KG1 (cell line): Measurements from ENCODE around the gene SDK1.
"Not testable (repeated sequence)": the region's sequence is repeated elsewhere in the genome, so short reads cannot be mapped to it uniquely, and the experiment has no call there.

Experiments
- DNase-seq: peaks from one replicate; lab custom pipeline; 2025; lab: John Stamatoyannopoulos, UW

Gene SDK1

DNA sequence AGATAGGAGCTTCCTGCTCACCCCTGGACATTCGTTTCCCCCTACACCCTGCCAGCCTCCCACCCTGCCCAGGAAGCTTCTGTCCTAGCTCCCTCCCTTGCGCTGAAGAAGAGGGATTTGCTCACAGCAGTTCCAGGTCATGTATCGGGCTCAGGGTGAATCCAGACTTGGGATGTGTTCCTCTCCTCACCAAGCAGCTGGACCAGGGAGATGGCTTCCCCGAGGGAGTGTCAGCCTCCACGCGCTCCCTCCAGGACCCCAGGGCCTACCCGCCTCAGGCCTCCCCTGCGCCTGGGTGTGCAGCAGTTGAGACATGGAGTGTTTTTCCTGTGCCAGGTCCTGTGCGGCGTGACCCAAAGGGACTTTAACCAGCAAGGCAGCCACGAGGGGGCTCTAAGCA is 945.5 kb downstream of the SDK1 start:
- no peak for DNase-seq

- DNase-seq = no peak
These were observed 946.2 kb downstream of the SDK1 start for GRCh38 chr7:4247106-4247876.

DNA sequence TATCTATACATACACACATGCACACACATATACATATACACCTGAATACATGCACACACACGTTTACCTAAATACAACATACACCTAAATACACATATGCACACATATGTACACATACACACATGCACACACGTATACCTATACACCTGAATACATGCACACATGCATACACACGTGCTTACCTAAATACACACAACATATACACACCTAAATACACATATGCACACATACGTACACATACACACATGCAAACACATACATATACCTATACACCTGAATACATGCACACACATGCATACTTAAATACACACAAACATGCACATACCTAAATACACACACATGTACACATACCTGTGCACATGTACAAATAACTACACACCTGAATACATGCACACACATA is 947.2 kb downstream of the SDK1 start:
- DNase-seq = no peak

GRCh38 chr7:4249241-4249640 is 948.2 kb downstream of the SDK1 start:
- DNase-seq = no peak

GRCh38 chr7:4255336-4255735 is 954.3 kb downstream of the SDK1 start:
- DNase-seq = no peak

DNA sequence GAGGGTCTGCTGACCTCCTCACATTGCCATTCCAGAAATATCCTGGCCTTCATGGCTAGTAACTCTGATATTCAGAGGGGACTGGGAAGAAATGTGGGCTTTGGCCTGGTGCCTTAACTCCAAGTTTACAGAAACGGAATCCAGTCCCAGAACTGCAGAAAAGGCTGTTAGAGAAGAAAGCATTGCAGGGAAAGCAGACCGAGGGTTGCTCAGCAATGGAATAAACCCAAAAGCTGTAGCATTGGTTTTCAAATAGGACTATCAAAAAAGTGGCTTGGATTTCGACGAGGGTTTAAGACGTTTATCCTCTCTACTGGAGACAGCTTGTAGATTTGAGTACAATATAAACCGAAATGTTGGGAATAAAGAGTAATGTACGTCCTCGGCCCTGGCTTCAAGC is 955.2 kb downstream of the SDK1 start:
- no peak for DNase-seq

DNA sequence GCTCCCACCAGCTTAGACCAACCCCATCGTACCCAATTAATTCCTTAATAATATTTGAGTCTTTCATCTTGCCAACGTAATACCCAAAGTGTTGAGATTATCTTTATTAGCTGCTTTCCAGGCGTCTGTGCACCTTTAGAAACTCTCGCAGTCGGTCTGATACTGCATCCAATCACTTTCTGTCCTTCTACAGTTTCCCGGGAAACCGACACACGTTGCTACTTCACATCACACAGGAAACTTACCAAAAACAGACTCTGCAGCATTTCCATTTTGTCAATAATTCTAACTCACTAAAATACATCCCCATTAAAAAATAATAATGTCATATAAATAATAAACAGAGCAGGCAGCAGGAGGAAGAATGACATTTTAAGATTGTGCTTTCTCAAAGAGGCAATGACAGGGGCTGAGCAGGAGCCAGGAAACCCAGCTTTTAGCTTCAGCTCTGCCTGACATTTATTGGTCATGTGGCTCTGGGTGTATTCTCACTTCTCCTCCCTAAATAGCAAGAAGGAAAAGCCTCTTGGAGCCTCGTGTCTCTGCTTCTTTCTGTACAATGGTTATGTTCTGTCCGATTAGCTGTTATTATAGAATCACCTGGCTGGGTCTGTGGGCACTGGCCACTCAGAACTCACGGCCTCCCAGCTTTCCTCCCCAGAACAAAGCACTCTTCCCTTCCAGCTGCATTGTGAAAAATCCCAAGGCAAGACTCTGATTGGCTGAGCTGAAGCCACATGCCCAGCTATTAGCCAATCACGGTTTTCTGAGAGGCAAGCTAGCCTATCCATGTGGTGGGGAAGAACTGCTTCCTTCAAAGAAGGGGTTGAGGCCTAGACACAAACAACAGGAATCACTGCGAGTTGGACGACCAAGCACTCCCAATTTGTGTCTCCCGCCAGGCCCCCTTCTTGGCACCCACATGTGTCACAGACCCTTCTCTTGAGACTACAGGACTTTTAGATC is 956.4 kb downstream of the SDK1 start:
- no peak for DNase-seq

DNA sequence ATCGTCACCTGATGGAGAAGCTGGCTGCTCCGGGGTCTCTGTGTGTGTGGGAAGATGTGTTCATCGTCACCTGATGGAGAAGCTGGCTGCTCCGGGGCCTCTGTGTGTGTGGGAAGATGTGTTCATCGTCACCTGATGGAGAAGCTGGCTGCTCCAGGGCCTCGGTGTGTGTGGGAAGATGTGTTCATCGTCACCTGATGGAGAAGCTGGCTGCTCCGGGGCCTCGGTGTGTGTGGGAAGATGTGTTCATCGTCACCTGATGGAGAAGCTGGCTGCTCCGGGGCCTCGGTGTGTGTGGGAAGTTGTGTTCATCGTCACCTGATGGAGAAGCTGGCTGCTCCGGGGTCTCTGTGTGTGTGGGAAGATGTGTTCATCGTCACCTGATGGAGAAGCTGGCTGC is 959.1 kb downstream of the SDK1 start:
- not testable (repeated sequence) for DNase-seq

DNA sequence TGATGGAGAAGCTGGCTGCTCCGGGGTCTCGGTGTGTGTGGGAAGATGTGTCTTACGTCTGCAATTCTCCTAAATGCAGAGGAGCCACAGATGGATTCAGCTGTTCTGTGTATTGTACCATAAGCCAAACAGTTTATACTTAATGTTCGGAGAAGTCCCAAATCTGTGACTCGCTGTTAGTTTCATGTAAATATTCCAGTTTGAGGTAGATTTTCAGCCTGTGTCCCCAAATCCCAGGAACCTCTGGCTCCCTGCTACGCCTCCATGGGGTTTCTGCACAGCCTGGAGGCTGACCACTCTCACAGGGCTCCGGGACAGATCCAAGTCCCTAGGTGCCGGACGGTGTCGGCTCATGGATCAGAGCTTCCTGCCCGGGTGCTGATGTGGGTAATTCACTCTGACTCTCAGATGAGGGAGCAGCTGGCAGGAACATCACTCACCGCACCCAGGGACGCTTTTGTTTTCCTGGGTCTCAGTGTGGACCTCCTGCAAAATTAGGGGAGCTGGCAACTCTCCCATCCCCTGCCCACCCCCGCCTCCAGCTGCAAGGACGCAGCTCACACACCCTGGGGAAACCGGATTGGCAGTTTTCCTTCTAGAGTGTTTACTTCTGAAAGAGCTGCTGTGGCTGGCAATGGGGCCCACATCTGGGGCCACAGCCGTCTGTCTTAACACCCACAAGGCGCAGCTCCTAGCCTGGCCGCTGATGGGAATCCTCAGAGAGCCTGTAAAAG is 960.0 kb downstream of the SDK1 start:
- DNase-seq = no peak

- no peak for DNase-seq
These were observed 960.5 kb downstream of the SDK1 start for GRCh38 chr7:4261601-4261960.

DNA sequence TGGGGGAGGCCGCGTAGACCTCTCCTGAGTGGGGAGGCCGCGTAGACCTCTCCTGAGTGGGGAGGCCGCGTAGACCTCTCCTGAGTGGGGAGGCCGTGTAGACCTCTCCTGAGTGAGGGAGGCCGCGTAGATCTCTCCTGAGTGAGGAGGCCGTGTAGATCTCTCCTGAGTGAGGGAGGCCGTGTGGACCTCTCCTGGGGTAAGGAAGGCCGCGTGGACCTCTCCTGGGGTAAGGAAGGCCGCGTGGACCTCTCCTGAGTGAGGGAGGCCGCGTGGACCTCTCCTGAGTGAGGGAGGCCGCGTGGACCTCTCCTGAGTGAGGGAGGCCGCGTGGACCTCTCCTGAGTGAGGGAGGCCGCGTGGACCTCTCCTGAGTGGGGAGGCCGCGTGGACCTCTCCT is 963.2 kb downstream of the SDK1 start:
- not testable (repeated sequence) for DNase-seq

- DNase-seq = no peak
These were observed 964.0 kb downstream of the SDK1 start for GRCh38 chr7:4265066-4265465.

DNA sequence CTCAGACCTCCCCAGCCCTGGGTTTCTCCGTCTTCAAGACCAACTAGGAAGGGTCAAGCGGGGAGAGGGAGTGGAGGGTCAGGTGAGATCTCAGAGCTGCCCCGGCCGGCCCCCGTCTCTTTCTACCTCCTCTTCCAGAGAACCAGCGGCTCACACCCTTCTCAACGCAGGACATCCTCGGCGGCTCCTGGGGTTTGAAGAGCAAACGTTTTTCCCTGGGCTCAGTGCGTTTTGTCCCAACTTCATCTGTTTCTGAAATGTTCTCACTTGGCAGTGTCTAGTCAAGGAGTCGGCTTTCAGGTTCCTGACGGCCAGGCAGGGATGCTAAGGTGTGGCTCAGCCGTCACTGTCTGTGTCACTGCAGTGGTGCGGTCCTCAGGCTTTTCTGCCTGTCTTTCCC is 964.6 kb downstream of the SDK1 start:
- DNase-seq = no peak

DNA sequence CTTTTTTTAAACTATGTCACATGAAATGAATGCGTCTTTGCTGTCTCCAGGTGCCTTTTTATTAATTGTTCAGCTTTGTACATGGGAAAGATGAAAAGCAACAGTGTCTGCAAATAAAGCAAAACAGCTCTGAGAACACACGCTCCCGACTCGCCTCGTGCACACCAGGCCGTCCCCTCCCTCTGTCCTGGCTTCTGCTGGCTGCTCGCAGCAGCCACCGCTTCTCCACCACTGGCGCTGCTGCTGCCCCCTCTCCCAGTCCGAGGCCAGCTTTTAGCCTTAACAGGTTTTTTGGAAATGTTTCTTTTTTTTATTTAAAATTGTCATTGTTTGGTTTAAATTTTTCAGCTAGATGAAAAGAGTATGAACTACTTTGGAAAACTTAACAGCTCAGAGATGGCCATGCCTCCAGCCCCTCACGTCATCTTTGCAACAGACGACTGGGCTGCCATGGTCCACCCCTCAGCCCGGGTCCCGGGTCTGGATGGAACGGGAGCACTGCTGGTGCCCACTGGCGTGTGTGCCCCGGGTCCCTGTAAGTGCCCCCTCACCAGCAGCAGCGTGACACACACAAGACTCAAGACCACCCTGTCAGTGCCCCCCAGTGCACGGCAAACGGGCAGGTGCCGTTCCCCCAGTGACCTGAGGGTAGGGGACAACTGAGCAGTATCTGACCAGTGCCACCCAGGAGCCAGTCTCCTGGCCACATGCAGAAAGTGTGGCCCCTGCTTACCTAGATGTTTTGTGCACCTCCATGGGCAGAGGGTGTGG is 965.4 kb downstream of the SDK1 start:
- no peak for DNase-seq

- no peak for DNase-seq
These were observed 966.4 kb downstream of the SDK1 start for GRCh38 chr7:4267341-4268039.

DNA sequence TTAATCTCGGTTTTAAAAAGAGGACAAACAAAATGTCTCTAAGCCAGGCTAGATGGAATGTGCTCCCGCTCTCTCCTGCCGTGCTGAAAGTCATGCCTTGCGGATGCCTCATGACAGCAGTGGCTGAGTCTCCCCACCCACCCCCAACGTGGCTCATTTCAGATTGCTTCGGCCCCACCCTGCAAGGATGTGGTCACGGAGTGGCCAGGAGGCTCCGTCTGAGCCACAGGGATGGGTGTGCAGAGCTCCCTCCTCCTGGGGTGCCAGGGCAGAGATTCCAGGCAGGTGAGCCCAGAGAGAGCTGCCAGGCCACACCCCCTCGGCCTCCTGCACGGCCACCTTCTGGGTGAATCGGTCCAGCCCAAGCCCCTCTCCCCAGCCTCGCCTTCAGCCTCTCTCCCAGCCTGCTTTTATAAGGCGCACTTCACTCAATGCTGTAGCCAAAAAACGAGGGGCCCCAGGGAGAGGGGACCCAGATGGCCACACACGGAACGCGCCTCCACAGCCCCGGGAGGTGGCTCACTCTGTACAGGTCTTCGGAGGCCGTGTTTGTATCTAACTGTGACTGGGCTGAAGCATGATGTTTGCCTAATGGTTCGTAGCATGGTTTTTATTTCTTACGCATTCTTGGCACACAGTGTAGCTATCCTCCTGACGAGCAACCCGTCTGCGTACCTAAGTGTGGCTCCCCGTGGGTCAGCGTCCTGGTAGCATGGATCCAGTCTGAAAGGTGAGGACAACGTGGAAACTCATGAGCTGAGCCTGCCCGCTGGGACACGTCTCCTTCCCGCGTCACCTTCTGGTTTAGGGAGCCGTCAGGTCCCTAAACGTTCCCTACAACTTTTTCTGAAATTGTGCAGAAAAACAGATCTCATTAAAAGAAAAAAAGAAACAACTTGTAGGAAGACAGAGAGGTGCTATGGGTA is 967.3 kb downstream of the SDK1 start:
- DNase-seq = no peak

- no peak for DNase-seq
These were observed 968.0 kb downstream of the SDK1 start for GRCh38 chr7:4269086-4269485.

DNA sequence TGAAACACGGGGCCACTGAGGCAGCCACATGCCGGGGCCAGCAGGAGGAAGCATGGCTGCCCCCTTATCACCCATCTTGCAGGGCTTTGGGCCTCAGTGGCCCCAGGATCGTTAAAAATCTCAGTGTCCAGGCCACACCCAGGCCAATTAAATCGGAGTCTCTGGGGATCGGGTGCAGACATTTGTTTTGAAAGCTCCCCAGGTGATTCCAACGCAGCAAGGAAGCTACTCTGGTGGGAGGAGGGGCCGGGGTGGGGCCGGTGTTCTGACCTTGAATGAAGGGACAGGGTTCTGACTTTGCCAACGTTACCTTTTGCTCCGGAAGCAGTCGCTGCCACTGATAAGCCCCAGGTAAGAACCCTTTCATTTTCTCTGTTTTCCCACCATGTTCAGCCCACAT is 968.7 kb downstream of the SDK1 start:
- DNase-seq = no peak

- DNase-seq = no peak
These were observed 969.2 kb downstream of the SDK1 start for GRCh38 chr7:4270268-4270667.
